OCI-LY3 (cell line): Measurements from ENCODE around the gene PITPNC1.

Source experiments
- H2AFZ ChIP-seq: fragments of 200-600, 300-600 bp; shearing (Covaris generic); 2 replicates; pipeline ENCODE4 v1.6.0; 2014; ENCODE audit warnings: antibody characterized with exemption, low read depth, low read length
- H3K27ac ChIP-seq: fragments of 200-600, 300-600 bp; sonication (generic); 2 replicates; pipeline ENCODE4 v1.5.1; 2014; ENCODE audit warnings: mild to moderate bottlenecking, low read length, moderate library complexity, mixed read lengths
- H3K27me3 ChIP-seq: fragments of 200-600, 300-600 bp; sonication (generic); 2 replicates; pipeline ENCODE4 v1.6.1; 2014; ENCODE audit warnings: low read depth, low read length, mixed read lengths
- H3K36me3 ChIP-seq: fragments of 200-600, 300-600 bp; sonication (generic); replicated peaks from 2 replicates; pipeline ENCODE3; 2014; ENCODE audit warnings: low read depth, low read length, mixed read lengths
- H3K4me1 ChIP-seq: fragments of 300-600, 200-600 bp; sonication (generic); 2 replicates; pipeline ENCODE4 v1.6.1; 2014; ENCODE audit warnings: low read length, mixed read lengths
- H3K4me2 ChIP-seq: fragments of 200-600, 300-600 bp; sonication (generic); 2 replicates; pipeline ENCODE4 v1.6.1; 2014; ENCODE audit warnings: low read length, mixed read lengths
- H3K4me3 ChIP-seq: fragments of 300-600, 200-600 bp; sonication (generic); 2 replicates; pipeline ENCODE4 v1.5.1; 2014; ENCODE audit warnings: antibody characterized with exemption, mild to moderate bottlenecking, low read length, moderate library complexity
- H3K79me2 ChIP-seq: fragments of 300-600, 200-600 bp; shearing (Covaris generic); 2 replicates; pipeline ENCODE4 v1.6.1; 2014; ENCODE audit warnings: mild to moderate bottlenecking, low read length, mixed read lengths
- H3K9ac ChIP-seq: fragments of 300-600, 200-600 bp; shearing (Covaris generic); 2 replicates; pipeline ENCODE4 v1.6.0; 2014; ENCODE audit warnings: mild to moderate bottlenecking, low read length, moderate library complexity
- H3K9me3 ChIP-seq: fragments of 200-600, 300-600 bp; shearing (Covaris generic); 2 replicates; pipeline ENCODE4 v1.6.1; 2014; ENCODE audit warnings: low read length, mixed read lengths; ENCODE audit not compliant: insufficient read depth
- H4K20me1 ChIP-seq: fragments of 200-600, 300-600 bp; sonication (generic); 2 replicates; pipeline ENCODE4 v1.6.1; 2016; ENCODE audit warnings: low read length, mixed read lengths; ENCODE audit not compliant: insufficient read depth
- CTCF ChIP-seq: fragments of 200-600, 300-600 bp; sonication (generic); IDR thresholded peaks from 2 replicates; pipeline ENCODE4 v1.5.1; 2014; ENCODE audit warnings: antibody characterized with exemption, low read length, low read depth
- EZH2phosphoT487 ChIP-seq: fragments of 200-600 bp; shearing (Covaris generic); IDR thresholded peaks from 2 replicates; pipeline ENCODE4 v1.6.1; 2018; ENCODE audit warnings: antibody characterized with exemption, mixed run types, low read depth

PITPNC1 gene

GRCh38 chr17:67466251-67466796, 89.2 kb downstream of the PITPNC1 start:
- Histone ChIP-seq H3K9ac (no peak overlapping the region), H3K4me2 (no peak overlapping the region), H3K27me3 (no peaks in the 10 kb centered on the region), H3K27ac (no peak overlapping the region), H3K9me3 (no peaks in the 10 kb centered on the region), H3K79me2 (peaks cover 26% of the 10 kb centered on the region), H3K4me1 (no peaks in the 10 kb centered on the region), H4K20me1 (no peaks in the 10 kb centered on the region; the same call in 1 of the 2 replicates), H3K4me3 (no peak overlapping the region), H3K36me3 (no peaks in the 10 kb centered on the region), H2AFZ (no peak overlapping the region)
- TF ChIP-seq CTCF: no peak
- no peak for TF ChIP-seq EZH2phosphoT487

GRCh38 chr17:67467500-67468455, 90.7 kb downstream of the PITPNC1 start:
- no peaks in the 10 kb centered on the region for H3K27me3 ChIP-seq
- H3K36me3 ChIP-seq: no peaks in the 10 kb centered on the region
- peaks cover 18% of the 10 kb centered on the region for H3K79me2 ChIP-seq
- H2AFZ ChIP-seq: no peak overlapping the region
- no peak overlapping the region for H3K27ac ChIP-seq
- no peak overlapping the region for H3K9ac ChIP-seq
- H4K20me1 ChIP-seq: no peaks in the 10 kb centered on the region; the same call in 1 of the 2 replicates
- H3K9me3 ChIP-seq: no peaks in the 10 kb centered on the region
- no peak for TF ChIP-seq EZH2phosphoT487
- TF ChIP-seq CTCF: no peak
- H3K4me3 ChIP-seq: no peak overlapping the region
- H3K4me2 ChIP-seq: no peak overlapping the region
- H3K4me1 ChIP-seq: no peaks in the 10 kb centered on the region

GRCh38 chr17:67469208-67469980, 92.3 kb downstream of the PITPNC1 start:
- Histone ChIP-seq H3K4me3 (no peak overlapping the region), H3K36me3 (no peaks in the 10 kb centered on the region), H3K79me2 (peaks cover 13% of the 10 kb centered on the region), H3K27me3 (no peaks in the 10 kb centered on the region), H3K4me2 (no peak overlapping the region), H3K27ac (no peak overlapping the region), H3K9ac (no peak overlapping the region), H2AFZ (no peak overlapping the region), H3K4me1 (no peaks in the 10 kb centered on the region), H4K20me1 (no peaks in the 10 kb centered on the region; the same call in 1 of the 2 replicates), H3K9me3 (no peaks in the 10 kb centered on the region)
- TF ChIP-seq CTCF (no peak), EZH2phosphoT487 (no peak)

GRCh38 chr17:67470163-67470562, 93.1 kb downstream of the PITPNC1 start:
- no peak for TF ChIP-seq CTCF
- no peak for TF ChIP-seq EZH2phosphoT487
- no peaks in the 10 kb centered on the region for H3K4me1 ChIP-seq
- H2AFZ ChIP-seq: no peak overlapping the region
- H3K9me3 ChIP-seq: no peaks in the 10 kb centered on the region
- H3K36me3 ChIP-seq: no peaks in the 10 kb centered on the region
- H3K27me3 ChIP-seq: no peaks in the 10 kb centered on the region
- H3K27ac ChIP-seq: no peak overlapping the region
- H3K4me2 ChIP-seq: no peak overlapping the region
- peaks cover 10% of the 10 kb centered on the region for H3K79me2 ChIP-seq
- H3K4me3 ChIP-seq: no peak overlapping the region
- no peak overlapping the region for H3K9ac ChIP-seq
- no peaks in the 10 kb centered on the region; the same call in 1 of the 2 replicates for H4K20me1 ChIP-seq
